Liver (tissue), 9 donors: ENCODE data around the gene TCHHL1. TPM values are rescaled to one million over a fixed set of nuclear protein-coding genes. Genes with fewer than 3 reads are reported as not detected.

Source experiments
- DNase-seq: peaks from one replicate; pipeline ENCODE4 v3.0.0-alpha.2; 2017; ENCODE audit warnings: low spot score
- H3K27ac ChIP-seq, 2 donors: one replicate each; pipeline ENCODE4 v1.7.0; 2013; ENCODE audit warnings: inconsistent platforms in 2 of 2, low read length in 2 of 2, control low read depth in 1 of 2, low read depth in 1 of 2, mild to moderate bottlenecking in 1 of 2
- H3K27me3 ChIP-seq, 4 donors: one replicate each; pipeline versions ENCODE4 v1.6.1 to v1.7.0; 2013; ENCODE audit warnings: low read length in 3 of 4, inconsistent platforms in 1 of 4, mild to moderate bottlenecking in 1 of 4, moderate library complexity in 1 of 4; ENCODE audit not compliant: control insufficient read depth in 4 of 4, insufficient read depth in 4 of 4
- H3K36me3 ChIP-seq, 4 donors: one replicate each; pipeline versions ENCODE4 v1.6.1 to v1.7.0; 2013; ENCODE audit warnings: low read length in 3 of 4, mild to moderate bottlenecking in 3 of 4, low read depth in 1 of 4, moderate library complexity in 1 of 4; ENCODE audit not compliant: control insufficient read depth in 4 of 4, insufficient read depth in 3 of 4
- H3K4me1 ChIP-seq, 4 donors: one replicate each; pipeline versions ENCODE4 v1.6.1 to v1.7.0; 2013; ENCODE audit warnings: low read length in 3 of 4, mild to moderate bottlenecking in 3 of 4, moderate library complexity in 1 of 4; ENCODE audit not compliant: control insufficient read depth in 4 of 4, insufficient read depth in 4 of 4
- H3K4me3 ChIP-seq, 3 donors: one replicate each; pipeline versions ENCODE4 v1.6.1 to v1.7.0; 2013; ENCODE audit warnings: low read length in 3 of 3, control low read depth in 1 of 3, low read depth in 1 of 3, mild to moderate bottlenecking in 1 of 3
- H3K9ac ChIP-seq, 2 donors: one replicate each; pipeline ENCODE4 v1.7.0; 2013; ENCODE audit warnings: low read length in 2 of 2, mild to moderate bottlenecking in 2 of 2, moderate library complexity in 2 of 2, control low read depth in 1 of 2, low read depth in 1 of 2
- H3K9me3 ChIP-seq, 4 donors: one replicate each; pipeline versions ENCODE4 v1.6.1 to v1.7.0; 2013; ENCODE audit warnings: low read length in 3 of 4; ENCODE audit not compliant: control insufficient read depth in 4 of 4
- ATF3 ChIP-seq: IDR thresholded peaks from 2 replicates; pipeline ENCODE4 v1.6.1; 2016; ENCODE audit warnings: antibody characterized with exemption
- CTCF ChIP-seq: fragments of 150-350 bp; IDR thresholded peaks from 2 replicates; pipeline ENCODE4 v1.5.1; 2017; ENCODE audit warnings: improper control_type of control experiment, low read depth, low read length; ENCODE audit not compliant: missing input control
- EGR1 ChIP-seq, 2 donors: IDR thresholded peaks; 2 replicates each; pipeline ENCODE4 v1.6.1; 2016 to 2018; ENCODE audit warnings: antibody characterized with exemption in 2 of 2, low read depth in 2 of 2
- FOXA1 ChIP-seq: IDR thresholded peaks from 2 replicates; pipeline ENCODE4 v1.6.1; 2016; ENCODE audit warnings: antibody characterized with exemption
- FOXA2 ChIP-seq: IDR thresholded peaks from 2 replicates; pipeline ENCODE4 v1.6.1; 2016; ENCODE audit warnings: antibody characterized with exemption
- GABPA ChIP-seq, 2 donors: IDR thresholded peaks in 1 of 2; conservative IDR thresholded peaks in 1 of 2; 2 replicates each; pipeline ENCODE4 v1.6.1; 2016; ENCODE audit warnings: antibody characterized with exemption in 2 of 2, mild to moderate bottlenecking in 1 of 2, moderate library complexity in 1 of 2
- HNF4A ChIP-seq, 2 donors: conservative IDR thresholded peaks; 2 replicates each; pipeline ENCODE4 v1.6.1; 2016; ENCODE audit warnings: antibody characterized with exemption in 2 of 2, mild to moderate bottlenecking in 2 of 2
- HNF4G ChIP-seq: IDR thresholded peaks from 2 replicates; pipeline ENCODE4 v1.6.1; 2016; ENCODE audit warnings: antibody characterized with exemption
- JUND ChIP-seq, 2 donors: IDR thresholded peaks; 2 replicates each; pipeline ENCODE4 v1.6.1; 2016; ENCODE audit warnings: antibody characterized with exemption in 2 of 2
- MAX ChIP-seq: IDR thresholded peaks from 2 replicates; pipeline ENCODE4 v1.6.1; 2016; ENCODE audit warnings: antibody characterized with exemption
- NR2F2 ChIP-seq: IDR thresholded peaks from 2 replicates; pipeline ENCODE4 v1.6.1; 2016; ENCODE audit warnings: antibody characterized with exemption
- RAD21 ChIP-seq, 2 donors: IDR thresholded peaks; 2 replicates each; pipeline ENCODE4 v1.6.1; 2016; ENCODE audit warnings: antibody characterized with exemption in 2 of 2, mild to moderate bottlenecking in 2 of 2
- RXRA ChIP-seq, 2 donors: IDR thresholded peaks; 2 replicates each; pipeline ENCODE4 v1.6.1; 2017 to 2018; ENCODE audit warnings: antibody characterized with exemption in 2 of 2, mild to moderate bottlenecking in 1 of 2
- SP1 ChIP-seq: IDR thresholded peaks from 2 replicates; pipeline ENCODE4 v1.6.1; 2018; ENCODE audit warnings: antibody characterized with exemption, mild to moderate bottlenecking
- TAF1 ChIP-seq: conservative IDR thresholded peaks from 2 replicates; pipeline ENCODE4 v1.6.1; 2016; ENCODE audit warnings: antibody characterized with exemption, mild to moderate bottlenecking
- YY1 ChIP-seq: IDR thresholded peaks from 2 replicates; pipeline ENCODE4 v1.6.1; 2016; ENCODE audit warnings: antibody characterized with exemption, mild to moderate bottlenecking
- WGBS: extraction: QIAGEN DNeasy Blood & Tissue Kit; methylation state at CpG from one replicate; pipeline ENCODE4 v1.1.7; 2013; 5-methylcytosine and 5-hydroxymethylcytosine counted together
- polyA plus RNA-seq, 2 donors: library from polyadenylated mRNA; stranded (reverse) in 1 of 2; unstranded in 1 of 2; fragments of 200-250 nt in 1 of 2; fragments of >200 nt in 1 of 2; fragmentation: Nextera tagmentation in 1 of 2; extraction: Ambion mirVana in 1 of 2; gene quantifications; one replicate each; pipeline versions ENCODE4 v1.2.1 to v1.2.3, GENCODE V29; 2013 to 2015
- total RNA-seq, 2 donors: library from RNA; depleted of rRNA; stranded (reverse); fragments of >200 nt; gene quantifications; one replicate each; pipeline ENCODE4 v1.2.3, GENCODE V29; 2014
- TF ChIP-seq, protein P1 (sequence below): IDR thresholded peaks from 2 replicates; pipeline ENCODE4 v1.6.1; 2016; ENCODE audit warnings: antibody characterized with exemption
- TF ChIP-seq, protein P2 (sequence below): IDR thresholded peaks from 2 replicates; pipeline ENCODE4 v1.6.1; 2016; ENCODE audit warnings: antibody characterized with exemption, mild to moderate bottlenecking
- donor health status: healthy.
- donor health status: healthy.
- donor health status: healthy.
- donor health status: healthy.
- donor health status: healthy.

Gene TCHHL1
- total and polyA plus RNA-seq, 4 donors = not detected

- WGBS = 7% methylated on average over 15 of the region's 15 CpGs
- DNase-seq = no peak
- peak overlapping the region in 1 of 3 donors; percentile 14 for H3K4me3 ChIP-seq
Observed at GRCh38 chr1:152109998-152110294, 21.1 kb upstream of the TCHHL1 start.

More at GRCh38 chr1:152109998-152110294, 21.1 kb upstream of the TCHHL1 start:
- no peaks in the 10 kb centered on the region for H3K9me3 ChIP-seq
- H3K27ac ChIP-seq = no peak overlapping the region
- H3K9ac ChIP-seq = no peak overlapping the region
- H3K4me1 ChIP-seq = peaks cover 4 to 49% (median 37%) of the 10 kb centered on the region in 4 donors
- TF ChIP-seq FOXA1 (no peak), CTCF (no peak), JUND (IDR thresholded peaks at IDR 0.05) (no peak), MAX (no peak), ATF3 (no peak), HNF4G (no peak), TAF1 (no peak), SP1 (no peak), EGR1 (IDR thresholded peaks at IDR 0.05; ENCODE audit: low read depth in 2 of 2) (no peak), GABPA (IDR thresholded peaks at IDR 0.05 in 1 of 2, conservative IDR thresholded peaks at IDR 0.05 in 1 of 2) (no peak), YY1 (no peak), HNF4A (conservative IDR thresholded peaks at IDR 0.05) (no peak), RXRA (IDR thresholded peaks at IDR 0.05) (no peak), RAD21 (IDR thresholded peaks at IDR 0.05) (no peak), NR2F2 (no peak), FOXA2 (no peak)
- TF ChIP-seq, protein P1, sequence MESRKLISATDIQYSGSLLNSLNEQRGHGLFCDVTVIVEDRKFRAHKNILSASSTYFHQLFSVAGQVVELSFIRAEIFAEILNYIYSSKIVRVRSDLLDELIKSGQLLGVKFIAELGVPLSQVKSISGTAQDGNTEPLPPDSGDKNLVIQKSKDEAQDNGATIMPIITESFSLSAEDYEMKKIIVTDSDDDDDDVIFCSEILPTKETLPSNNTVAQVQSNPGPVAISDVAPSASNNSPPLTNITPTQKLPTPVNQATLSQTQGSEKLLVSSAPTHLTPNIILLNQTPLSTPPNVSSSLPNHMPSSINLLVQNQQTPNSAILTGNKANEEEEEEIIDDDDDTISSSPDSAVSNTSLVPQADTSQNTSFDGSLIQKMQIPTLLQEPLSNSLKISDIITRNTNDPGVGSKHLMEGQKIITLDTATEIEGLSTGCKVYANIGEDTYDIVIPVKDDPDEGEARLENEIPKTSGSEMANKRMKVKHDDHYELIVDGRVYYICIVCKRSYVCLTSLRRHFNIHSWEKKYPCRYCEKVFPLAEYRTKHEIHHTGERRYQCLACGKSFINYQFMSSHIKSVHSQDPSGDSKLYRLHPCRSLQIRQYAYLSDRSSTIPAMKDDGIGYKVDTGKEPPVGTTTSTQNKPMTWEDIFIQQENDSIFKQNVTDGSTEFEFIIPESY = no peak
- TF ChIP-seq, protein P2, sequence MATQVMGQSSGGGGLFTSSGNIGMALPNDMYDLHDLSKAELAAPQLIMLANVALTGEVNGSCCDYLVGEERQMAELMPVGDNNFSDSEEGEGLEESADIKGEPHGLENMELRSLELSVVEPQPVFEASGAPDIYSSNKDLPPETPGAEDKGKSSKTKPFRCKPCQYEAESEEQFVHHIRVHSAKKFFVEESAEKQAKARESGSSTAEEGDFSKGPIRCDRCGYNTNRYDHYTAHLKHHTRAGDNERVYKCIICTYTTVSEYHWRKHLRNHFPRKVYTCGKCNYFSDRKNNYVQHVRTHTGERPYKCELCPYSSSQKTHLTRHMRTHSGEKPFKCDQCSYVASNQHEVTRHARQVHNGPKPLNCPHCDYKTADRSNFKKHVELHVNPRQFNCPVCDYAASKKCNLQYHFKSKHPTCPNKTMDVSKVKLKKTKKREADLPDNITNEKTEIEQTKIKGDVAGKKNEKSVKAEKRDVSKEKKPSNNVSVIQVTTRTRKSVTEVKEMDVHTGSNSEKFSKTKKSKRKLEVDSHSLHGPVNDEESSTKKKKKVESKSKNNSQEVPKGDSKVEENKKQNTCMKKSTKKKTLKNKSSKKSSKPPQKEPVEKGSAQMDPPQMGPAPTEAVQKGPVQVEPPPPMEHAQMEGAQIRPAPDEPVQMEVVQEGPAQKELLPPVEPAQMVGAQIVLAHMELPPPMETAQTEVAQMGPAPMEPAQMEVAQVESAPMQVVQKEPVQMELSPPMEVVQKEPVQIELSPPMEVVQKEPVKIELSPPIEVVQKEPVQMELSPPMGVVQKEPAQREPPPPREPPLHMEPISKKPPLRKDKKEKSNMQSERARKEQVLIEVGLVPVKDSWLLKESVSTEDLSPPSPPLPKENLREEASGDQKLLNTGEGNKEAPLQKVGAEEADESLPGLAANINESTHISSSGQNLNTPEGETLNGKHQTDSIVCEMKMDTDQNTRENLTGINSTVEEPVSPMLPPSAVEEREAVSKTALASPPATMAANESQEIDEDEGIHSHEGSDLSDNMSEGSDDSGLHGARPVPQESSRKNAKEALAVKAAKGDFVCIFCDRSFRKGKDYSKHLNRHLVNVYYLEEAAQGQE = no peak
- peaks cover 0 to 26% (median 15%) of the 10 kb centered on the region in 4 donors for H3K27me3 ChIP-seq
- no peaks in the 10 kb centered on the region for H3K36me3 ChIP-seq
